ENCODE measurements around the gene PHYHD1. TPM values are rescaled to one million over a fixed set of nuclear protein-coding genes. Genes with fewer than 3 reads are reported as not detected.

Gene PHYHD1
- total RNA-seq, 1 experiment from 2014 or later = 18.0 TPM

GRCh38 chr9:128877852-128878251 lies 42.9 kb upstream of the PHYHD1 start:
- no peak for DNase-seq
- Histone ChIP-seq H4K8ac (replicated peaks; ENCODE audit: insufficient read length, low read depth, low read length) (no peak overlapping the region), H2BK120ac (ENCODE audit: low read depth, low read length, poor library complexity, severe bottlenecking) (no peak overlapping the region), H4K91ac (ENCODE audit: insufficient read length, low read depth, low read length) (no peak overlapping the region), H2BK15ac (ENCODE audit: low read depth, low read length) (no peak overlapping the region), H3K18ac (ENCODE audit: insufficient read length, low read depth, low read length) (no peak overlapping the region), H3K79me1 (ENCODE audit: insufficient read depth, low read depth, low read length, poor library complexity, severe bottlenecking) (no peaks in the 10 kb centered on the region), H3K79me2 (ENCODE audit: insufficient read depth, low read length) (peaks cover 12% of the 10 kb centered on the region; the same call in 1 of the 2 replicates), H3K4me2 (ENCODE audit: insufficient read depth, insufficient read length, low read length) (no peak overlapping the region), H3K4me1 (ENCODE audit: insufficient read depth, low read length) (no peaks in the 10 kb centered on the region), H3K27me3 (ENCODE audit: insufficient read depth, low read length) (no peaks in the 10 kb centered on the region), H2BK12ac (ENCODE audit: insufficient read length, low read depth, low read length) (no peak overlapping the region), H2BK20ac (ENCODE audit: low read depth, low read length, poor library complexity, severe bottlenecking) (no peak overlapping the region), H3T11ph (ENCODE audit: low read length) (no peak overlapping the region), H2BK5ac (ENCODE audit: insufficient read length, low read length) (no peak overlapping the region), H4K20me1 (ENCODE audit: control insufficient read depth, insufficient read depth, insufficient read length) (no peaks in the 10 kb centered on the region), H2AFZ (ENCODE audit: low read length) (no peak overlapping the region), H3K9me3 (ENCODE audit: control insufficient read depth, low read depth, low read length) (no peaks in the 10 kb centered on the region), H3K14ac (ENCODE audit: insufficient read depth, low read length) (no peak overlapping the region), H3K27ac (ENCODE audit: insufficient read length, low read depth, low read length) (no peak overlapping the region), H3K56ac (ENCODE audit: insufficient read length, low read depth, low read length) (no peak overlapping the region), H4K5ac (ENCODE audit: insufficient read length, low read depth, low read length) (no peak overlapping the region), H3K23ac (ENCODE audit: insufficient read length, low read depth, low read length) (no peak overlapping the region), H3K23me2 (ENCODE audit: insufficient read length, low read depth, low read length, poor library complexity, severe bottlenecking) (peaks cover 7% of the 10 kb centered on the region), H2AK5ac (ENCODE audit: insufficient read length, low read length) (no peak overlapping the region), H3K4ac (ENCODE audit: low read depth, low read length) (no peak overlapping the region), H3K9ac (ENCODE audit: extremely low read depth, insufficient read length, low read length) (no peak overlapping the region)
- no peaks in the 10 kb centered on the region; a peak in 1 of 5 replicates for H3K9me3 Mint-ChIP-seq
- WGBS (ENCODE audit: extremely low coverage, insufficient read length, low lambda C conversion rate) = no CpG with 5 or more reads among the region's 5 CpGs
- no peak overlapping the region for H3K4me3 Mint-ChIP-seq
- no peaks in the 10 kb centered on the region for H3K27me3 Mint-ChIP-seq (ENCODE audit: low read depth)
- TF ChIP-seq CTCF (conservative IDR thresholded peaks at IDR 0.05) = no peak
- H3K36me3 Mint-ChIP-seq (ENCODE audit: insufficient read depth in 1 of 3, low read depth in 3 of 3) = peaks cover 0 to 5% (median 2%) of the 10 kb centered on the region in 3 experiments; a peak in 2 of 7 replicates
- peaks cover 12 to 13% of the 10 kb centered on the region in 2 experiments for H3K4me1 Mint-ChIP-seq
- H3K27ac Mint-ChIP-seq = no peak overlapping the region
